Measurements from ENCODE around the gene UMPS.

UMPS gene

GRCh38 chr3:124730129-124730940, at the start of gene UMPS:
TSS of gene UMPS (plus strand) at chr3:124730452. CDS start at chr3:124730472, 20 bp downstream.
- Histone ChIP-seq H3K79me2 (ENCODE audit: control insufficient read depth, insufficient read depth, low read length, unreplicated experiment) (peaks cover 47% of the 10 kb centered on the region), H3K4me1 (ENCODE audit: control insufficient read depth, insufficient read depth, low read length, unreplicated experiment) (peaks cover 21% of the 10 kb centered on the region), H3K27ac (ENCODE audit: low read depth, low read length) (peak within 1 kb of the TSS; percentile 19; the same call in 1 of the 2 replicates), H3K36me3 (ENCODE audit: insufficient read depth, low read length) (peaks cover 4% of the 10 kb centered on the region), H2AFZ (ENCODE audit: low read length, unreplicated experiment) (peak within 1 kb of the TSS; percentile 79), H3K27me3 (ENCODE audit: insufficient read depth, low read length) (peaks cover 2% of the 10 kb centered on the region; the same call in 1 of the 2 replicates), H3K4me3 (ENCODE audit: low read depth, low read length) (peak within 1 kb of the TSS; percentile 89)

GRCh38 chr3:124680521-124680920, 49.7 kb upstream of the UMPS start:
- H3K4me1 ChIP-seq (ENCODE audit: control insufficient read depth, insufficient read depth, low read length, unreplicated experiment): peaks cover 15% of the 10 kb centered on the region
- H2AFZ ChIP-seq (ENCODE audit: low read length, unreplicated experiment): no peak overlapping the region
- no peaks in the 10 kb centered on the region for H3K27me3 ChIP-seq (ENCODE audit: insufficient read depth, low read length)
- H3K27ac ChIP-seq (ENCODE audit: low read depth, low read length): no peak overlapping the region
- no peak overlapping the region for H3K4me3 ChIP-seq (ENCODE audit: low read depth, low read length)
- H3K36me3 ChIP-seq (ENCODE audit: insufficient read depth, low read length): no peaks in the 10 kb centered on the region
- no peaks in the 10 kb centered on the region for H3K79me2 ChIP-seq (ENCODE audit: control insufficient read depth, insufficient read depth, low read length, unreplicated experiment)

GRCh38 chr3:124682263-124682662, 48.0 kb upstream of the UMPS start:
- Histone ChIP-seq H2AFZ (ENCODE audit: low read length, unreplicated experiment) (no peak overlapping the region), H3K79me2 (ENCODE audit: control insufficient read depth, insufficient read depth, low read length, unreplicated experiment) (no peaks in the 10 kb centered on the region), H3K27ac (ENCODE audit: low read depth, low read length) (no peak overlapping the region), H3K36me3 (ENCODE audit: insufficient read depth, low read length) (no peaks in the 10 kb centered on the region), H3K4me3 (ENCODE audit: low read depth, low read length) (no peak overlapping the region), H3K27me3 (ENCODE audit: insufficient read depth, low read length) (no peaks in the 10 kb centered on the region), H3K4me1 (ENCODE audit: control insufficient read depth, insufficient read depth, low read length, unreplicated experiment) (peaks cover 17% of the 10 kb centered on the region)

GRCh38 chr3:124684459-124684858, 45.8 kb upstream of the UMPS start:
- no peaks in the 10 kb centered on the region for H3K27me3 ChIP-seq (ENCODE audit: insufficient read depth, low read length)
- H3K4me3 ChIP-seq (ENCODE audit: low read depth, low read length): no peak overlapping the region
- no peaks in the 10 kb centered on the region for H3K79me2 ChIP-seq (ENCODE audit: control insufficient read depth, insufficient read depth, low read length, unreplicated experiment)

GRCh38 chr3:124685067-124685466, 45.2 kb upstream of the UMPS start:
- Histone ChIP-seq H2AFZ (ENCODE audit: low read length, unreplicated experiment) (no peak overlapping the region), H3K4me1 (ENCODE audit: control insufficient read depth, insufficient read depth, low read length, unreplicated experiment) (peaks cover 17% of the 10 kb centered on the region)

More at GRCh38 chr3:124684459-124684858, 45.8 kb upstream of the UMPS start:
- H2AFZ ChIP-seq (ENCODE audit: low read length, unreplicated experiment): no peak overlapping the region
- H3K36me3 ChIP-seq (ENCODE audit: insufficient read depth, low read length): no peaks in the 10 kb centered on the region
- H3K4me1 ChIP-seq (ENCODE audit: control insufficient read depth, insufficient read depth, low read length, unreplicated experiment): peaks cover 17% of the 10 kb centered on the region
- H3K27ac ChIP-seq (ENCODE audit: low read depth, low read length): no peak overlapping the region

GRCh38 chr3:124685481-124685880, 44.8 kb upstream of the UMPS start:
- no peaks in the 10 kb centered on the region for H3K36me3 ChIP-seq (ENCODE audit: insufficient read depth, low read length)

More at GRCh38 chr3:124685067-124685466, 45.2 kb upstream of the UMPS start:
- no peaks in the 10 kb centered on the region for H3K27me3 ChIP-seq (ENCODE audit: insufficient read depth, low read length)
- H3K36me3 ChIP-seq (ENCODE audit: insufficient read depth, low read length): no peaks in the 10 kb centered on the region
- peak overlapping the region; percentile 38 for H3K27ac ChIP-seq (ENCODE audit: low read depth, low read length)
- H3K4me3 ChIP-seq (ENCODE audit: low read depth, low read length): no peak overlapping the region
- H3K79me2 ChIP-seq (ENCODE audit: control insufficient read depth, insufficient read depth, low read length, unreplicated experiment): no peaks in the 10 kb centered on the region

GRCh38 chr3:124686028-124686670, 44.1 kb upstream of the UMPS start:
- Histone ChIP-seq H3K27me3 (ENCODE audit: insufficient read depth, low read length) (no peaks in the 10 kb centered on the region), H3K4me3 (ENCODE audit: low read depth, low read length) (no peak overlapping the region), H3K27ac (ENCODE audit: low read depth, low read length) (0 out of 2 replicates have a peak overlapping the region, but pooled peaks have one; percentile 11), H3K36me3 (ENCODE audit: insufficient read depth, low read length) (no peaks in the 10 kb centered on the region), H3K79me2 (ENCODE audit: control insufficient read depth, insufficient read depth, low read length, unreplicated experiment) (no peaks in the 10 kb centered on the region), H2AFZ (ENCODE audit: low read length, unreplicated experiment) (no peak overlapping the region), H3K4me1 (ENCODE audit: control insufficient read depth, insufficient read depth, low read length, unreplicated experiment) (peaks cover 17% of the 10 kb centered on the region)

More at GRCh38 chr3:124685481-124685880, 44.8 kb upstream of the UMPS start:
- Histone ChIP-seq H2AFZ (ENCODE audit: low read length, unreplicated experiment) (no peak overlapping the region), H3K79me2 (ENCODE audit: control insufficient read depth, insufficient read depth, low read length, unreplicated experiment) (no peaks in the 10 kb centered on the region), H3K4me1 (ENCODE audit: control insufficient read depth, insufficient read depth, low read length, unreplicated experiment) (peaks cover 17% of the 10 kb centered on the region), H3K27me3 (ENCODE audit: insufficient read depth, low read length) (no peaks in the 10 kb centered on the region), H3K4me3 (ENCODE audit: low read depth, low read length) (no peak overlapping the region), H3K27ac (ENCODE audit: low read depth, low read length) (peak overlapping the region; percentile 38)

GRCh38 chr3:124688581-124689454, 41.4 kb upstream of the UMPS start:
- Histone ChIP-seq H3K79me2 (ENCODE audit: control insufficient read depth, insufficient read depth, low read length, unreplicated experiment) (no peaks in the 10 kb centered on the region), H2AFZ (ENCODE audit: low read length, unreplicated experiment) (no peak overlapping the region), H3K27me3 (ENCODE audit: insufficient read depth, low read length) (no peaks in the 10 kb centered on the region)

GRCh38 chr3:124691599-124691998, 38.7 kb upstream of the UMPS start:
- Histone ChIP-seq H2AFZ (ENCODE audit: low read length, unreplicated experiment) (no peak overlapping the region), H3K4me3 (ENCODE audit: low read depth, low read length) (no peak overlapping the region), H3K27me3 (ENCODE audit: insufficient read depth, low read length) (no peaks in the 10 kb centered on the region), H3K27ac (ENCODE audit: low read depth, low read length) (no peak overlapping the region), H3K79me2 (ENCODE audit: control insufficient read depth, insufficient read depth, low read length, unreplicated experiment) (no peaks in the 10 kb centered on the region), H3K4me1 (ENCODE audit: control insufficient read depth, insufficient read depth, low read length, unreplicated experiment) (no peaks in the 10 kb centered on the region), H3K36me3 (ENCODE audit: insufficient read depth, low read length) (no peaks in the 10 kb centered on the region)

More at GRCh38 chr3:124688581-124689454, 41.4 kb upstream of the UMPS start:
- H3K4me3 ChIP-seq (ENCODE audit: low read depth, low read length): no peak overlapping the region
- H3K27ac ChIP-seq (ENCODE audit: low read depth, low read length): no peak overlapping the region
- H3K4me1 ChIP-seq (ENCODE audit: control insufficient read depth, insufficient read depth, low read length, unreplicated experiment): peaks cover 17% of the 10 kb centered on the region
- no peaks in the 10 kb centered on the region for H3K36me3 ChIP-seq (ENCODE audit: insufficient read depth, low read length)

- no peak overlapping the region for H3K27ac ChIP-seq (ENCODE audit: low read depth, low read length)
- no peak overlapping the region for H2AFZ ChIP-seq (ENCODE audit: low read length, unreplicated experiment)
- H3K79me2 ChIP-seq (ENCODE audit: control insufficient read depth, insufficient read depth, low read length, unreplicated experiment): no peaks in the 10 kb centered on the region
- no peaks in the 10 kb centered on the region for H3K36me3 ChIP-seq (ENCODE audit: insufficient read depth, low read length)
- no peaks in the 10 kb centered on the region for H3K27me3 ChIP-seq (ENCODE audit: insufficient read depth, low read length)
- H3K4me3 ChIP-seq (ENCODE audit: low read depth, low read length): no peak overlapping the region
- H3K4me1 ChIP-seq (ENCODE audit: control insufficient read depth, insufficient read depth, low read length, unreplicated experiment): no peaks in the 10 kb centered on the region
Measured at GRCh38 chr3:124694486-124694885, 35.8 kb upstream of the UMPS start.

Data from ACC112 (cell line).